ENCODE measurements around the gene SLC34A3. TPM values are rescaled to one million over a fixed set of nuclear protein-coding genes. Genes with fewer than 3 reads are reported as not detected.

Gene SLC34A3
- total RNA-seq, 1 donor from 2014 or later = not detected

- DNase-seq (no peak), ATAC-seq (no peak)
- intact Hi-C loops (cut with DNase I) = no loop called here
- H3K27ac ChIP-seq = no peak overlapping the region
- no peaks in the 10 kb centered on the region for H3K9me3 ChIP-seq
- H3K36me3 ChIP-seq = peaks cover 27% of the 10 kb centered on the region
- TF ChIP-seq CTCF (IDR thresholded peaks at IDR 0.05) = no peak
- no peak overlapping the region for H3K4me3 ChIP-seq
- H3K4me1 ChIP-seq = peaks cover 58% of the 10 kb centered on the region
- H3K27me3 ChIP-seq (ENCODE audit: low read depth) = no peaks in the 10 kb centered on the region
Measured at GRCh38 chr9:137192859-137193258, 37.8 kb upstream of the SLC34A3 start.

- Histone ChIP-seq H3K36me3 (peaks cover 27% of the 10 kb centered on the region), H3K4me3 (no peak overlapping the region), H3K27me3 (ENCODE audit: low read depth) (no peaks in the 10 kb centered on the region), H3K4me1 (peaks cover 67% of the 10 kb centered on the region), H3K27ac (no peak overlapping the region), H3K9me3 (no peaks in the 10 kb centered on the region)
- DNase-seq = no peak
- ATAC-seq = no peak
- TF ChIP-seq CTCF (IDR thresholded peaks at IDR 0.05) = no peak
- intact Hi-C loops (cut with DNase I) = no loop called here
Measured at GRCh38 chr9:137193771-137194170, 36.9 kb upstream of the SLC34A3 start.

GRCh38 chr9:137194388-137194787 is 36.3 kb upstream of the SLC34A3 start:
- Histone ChIP-seq H3K4me3 (no peak overlapping the region), H3K27me3 (ENCODE audit: low read depth) (no peaks in the 10 kb centered on the region), H3K36me3 (peaks cover 27% of the 10 kb centered on the region), H3K9me3 (no peaks in the 10 kb centered on the region), H3K4me1 (peaks cover 70% of the 10 kb centered on the region), H3K27ac (no peak overlapping the region)
- ATAC-seq (no peak), DNase-seq (no peak)
- no peak for TF ChIP-seq CTCF (IDR thresholded peaks at IDR 0.05)
- intact Hi-C loops (cut with DNase I) = no loop called here

- H3K4me3 ChIP-seq = no peak overlapping the region
Measured at GRCh38 chr9:137194909-137195308, 35.8 kb upstream of the SLC34A3 start.

GRCh38 chr9:137195525-137196220 is 35.0 kb upstream of the SLC34A3 start:
- Histone ChIP-seq H3K27ac (no peak overlapping the region), H3K4me3 (no peak overlapping the region), H3K27me3 (ENCODE audit: low read depth) (no peaks in the 10 kb centered on the region), H3K36me3 (peaks cover 16% of the 10 kb centered on the region), H3K4me1 (peaks cover 62% of the 10 kb centered on the region), H3K9me3 (no peaks in the 10 kb centered on the region)
- DNase-seq (no peak), ATAC-seq (no peak)
- intact Hi-C loops (cut with DNase I) = no loop called here
- no peak for TF ChIP-seq CTCF (IDR thresholded peaks at IDR 0.05)

More at GRCh38 chr9:137194909-137195308, 35.8 kb upstream of the SLC34A3 start:
- Histone ChIP-seq H3K27ac (no peak overlapping the region), H3K4me1 (peaks cover 69% of the 10 kb centered on the region), H3K27me3 (ENCODE audit: low read depth) (no peaks in the 10 kb centered on the region), H3K9me3 (no peaks in the 10 kb centered on the region), H3K36me3 (peaks cover 24% of the 10 kb centered on the region)
- DNase-seq (no peak), ATAC-seq (no peak)
- TF ChIP-seq CTCF (IDR thresholded peaks at IDR 0.05) = no peak
- intact Hi-C loops (cut with DNase I) = no loop called here

Measured in lower lobe of right lung (tissue), 2 donors.